Measurements from ENCODE around the gene SMAP2.

The SMAP2 gene

DNA sequence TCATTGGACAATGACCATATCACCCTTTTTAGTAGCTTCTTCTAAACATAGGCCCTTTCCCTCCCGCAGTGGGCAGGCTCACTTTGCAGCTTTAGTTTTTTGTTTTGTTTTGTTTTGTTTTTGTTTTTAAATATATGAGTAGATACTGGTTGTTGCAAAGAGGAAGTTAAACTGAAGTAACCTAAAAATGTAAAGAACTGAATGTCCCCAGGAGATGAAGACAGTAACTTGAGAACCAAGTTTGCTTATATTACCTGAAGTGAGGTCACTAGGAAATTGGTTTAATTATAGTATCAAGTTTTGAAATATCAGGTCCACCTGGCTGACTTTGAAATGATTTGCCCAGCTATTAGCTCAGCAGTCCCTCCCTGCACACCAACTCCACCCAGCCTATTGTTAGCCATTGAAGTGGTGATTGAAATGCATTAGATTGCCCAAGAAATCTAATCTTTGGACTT, 18.2 kb downstream of the SMAP2 start:
- peak in 1 of 2 donors; percentile 38 for DNase-seq

- no peak for DNase-seq
Measured at GRCh38 chr1:40392221-40392620, 18.7 kb downstream of the SMAP2 start.

DNA sequence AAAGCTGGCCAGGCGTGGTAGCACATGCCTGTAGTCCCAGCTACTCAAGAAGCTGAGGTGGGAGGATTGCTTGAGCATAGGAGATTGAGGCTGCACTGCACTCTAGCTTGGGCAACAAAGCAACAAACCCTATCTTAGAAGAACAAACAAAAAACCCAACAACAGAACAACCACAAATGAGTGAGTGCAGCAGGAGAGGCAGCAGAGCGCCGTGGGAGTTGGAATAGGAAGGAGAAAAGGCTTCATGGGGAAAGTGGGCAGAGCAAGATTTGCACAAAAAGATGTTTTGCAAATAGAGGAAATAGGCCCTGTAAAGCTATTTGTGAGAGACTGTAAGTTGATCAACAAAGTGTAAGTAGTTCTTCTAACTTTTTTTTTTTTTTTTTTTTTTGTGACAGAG, 19.6 kb downstream of the SMAP2 start:
- peak in 1 of 2 donors; percentile 46 for DNase-seq

DNA sequence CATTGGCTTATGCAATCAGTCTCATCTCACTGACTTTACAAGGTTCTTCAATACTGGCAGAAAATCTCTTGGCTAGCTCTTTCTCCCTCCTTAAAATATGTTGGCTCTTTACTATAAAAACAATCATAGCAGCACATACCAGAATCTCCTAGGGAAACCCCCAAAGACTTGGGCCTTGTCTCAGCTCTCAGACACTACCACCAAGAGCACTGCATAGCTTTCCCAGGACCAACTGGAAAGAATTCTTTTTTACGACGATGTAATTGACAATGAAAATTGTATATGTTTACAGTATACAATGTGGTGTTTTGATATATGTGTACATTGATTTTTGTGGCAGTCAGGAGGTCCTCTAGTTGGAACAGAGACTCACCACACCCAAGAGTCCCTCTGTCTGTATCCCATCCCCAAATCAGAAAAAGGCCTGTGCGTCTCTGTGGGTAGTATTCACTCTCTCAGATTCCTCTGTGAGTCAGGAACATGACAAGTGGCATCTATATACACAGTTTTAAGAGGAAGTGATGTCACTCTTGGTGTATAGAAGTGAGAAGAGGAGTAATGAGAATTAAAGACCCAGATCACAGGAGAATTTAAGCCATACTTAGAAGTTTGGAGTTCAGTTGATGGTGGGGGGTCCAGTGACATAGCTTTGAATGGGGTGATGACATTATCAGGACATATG, 21.1 kb downstream of the SMAP2 start:
- DNase-seq: peak; percentile 70 to 82

- peak in 1 of 2 donors; percentile 27 for DNase-seq
Measured at GRCh38 chr1:40395190-40396175, 22.0 kb downstream of the SMAP2 start.

DNA sequence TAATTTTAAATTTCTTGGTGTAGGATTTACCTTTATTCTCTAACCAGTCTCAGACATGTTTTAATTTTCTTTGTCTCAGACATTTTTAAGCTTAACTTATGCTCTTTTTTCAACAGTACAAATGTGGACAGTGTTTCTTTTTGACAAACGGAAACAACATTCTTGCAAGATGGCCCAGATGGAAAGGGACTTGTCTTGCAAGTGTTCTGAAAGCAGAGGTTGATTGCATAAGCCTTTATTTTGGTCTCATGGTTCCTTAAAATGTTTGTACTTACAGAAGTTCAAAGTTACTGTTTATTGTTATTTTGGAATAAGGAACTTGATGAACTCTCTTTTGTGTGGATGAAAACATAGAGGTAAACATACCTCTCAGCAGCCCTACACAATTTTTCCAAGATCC, 22.9 kb downstream of the SMAP2 start:
- DNase-seq: peak in 1 of 2 donors; percentile 33

GRCh38 chr1:40397258-40397657, 23.7 kb downstream of the SMAP2 start:
- no peak for DNase-seq

- DNase-seq: no peak
Measured at GRCh38 chr1:40399984-40400704, 26.6 kb downstream of the SMAP2 start.

GRCh38 chr1:40401473-40402201, 28.1 kb downstream of the SMAP2 start:
- no peak for DNase-seq

- DNase-seq: peak; percentile 66 to 78
Measured at GRCh38 chr1:40404670-40405462, 31.3 kb downstream of the SMAP2 start.

DNA sequence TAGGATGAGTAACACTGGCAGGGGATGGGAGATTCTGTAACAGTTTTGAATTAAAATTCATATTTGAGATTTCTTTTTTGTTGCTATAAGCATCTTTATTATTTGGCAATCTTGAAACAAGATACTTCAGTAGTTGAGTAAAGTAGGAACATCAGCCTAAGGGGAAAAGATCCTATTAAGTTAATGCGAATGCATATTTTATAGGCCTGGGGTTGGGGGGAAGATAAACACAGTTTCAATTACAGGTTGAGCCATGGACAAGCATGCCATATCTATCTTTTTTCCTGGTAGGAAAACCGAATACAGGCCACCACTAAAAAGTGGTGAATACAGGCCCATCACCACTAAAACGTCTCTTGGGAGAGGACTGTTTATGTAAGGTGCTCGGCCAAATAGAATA, 32.3 kb downstream of the SMAP2 start:
- no peak for DNase-seq

GRCh38 chr1:40407453-40407852, 33.9 kb downstream of the SMAP2 start:
- no peak for DNase-seq

DNA sequence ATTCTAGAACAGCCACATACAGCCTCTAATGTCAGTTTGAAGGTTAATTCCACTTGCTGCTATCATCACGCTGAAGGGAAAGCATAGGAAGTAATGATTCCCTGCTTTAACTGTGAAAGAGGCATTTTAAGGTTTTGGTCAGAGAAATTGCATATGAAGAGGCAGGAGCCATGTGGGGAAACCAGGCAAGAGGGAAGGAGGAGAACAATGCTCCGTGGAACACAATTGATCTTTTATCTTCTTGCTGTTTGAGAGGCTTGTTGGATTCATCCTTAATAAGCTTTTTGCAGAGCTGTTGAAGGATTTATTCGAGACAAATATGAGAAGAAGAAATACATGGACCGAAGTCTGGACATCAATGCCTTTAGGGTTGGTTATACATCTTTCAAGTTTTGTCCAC, 35.9 kb downstream of the SMAP2 start:
- DNase-seq: no peak

DNA sequence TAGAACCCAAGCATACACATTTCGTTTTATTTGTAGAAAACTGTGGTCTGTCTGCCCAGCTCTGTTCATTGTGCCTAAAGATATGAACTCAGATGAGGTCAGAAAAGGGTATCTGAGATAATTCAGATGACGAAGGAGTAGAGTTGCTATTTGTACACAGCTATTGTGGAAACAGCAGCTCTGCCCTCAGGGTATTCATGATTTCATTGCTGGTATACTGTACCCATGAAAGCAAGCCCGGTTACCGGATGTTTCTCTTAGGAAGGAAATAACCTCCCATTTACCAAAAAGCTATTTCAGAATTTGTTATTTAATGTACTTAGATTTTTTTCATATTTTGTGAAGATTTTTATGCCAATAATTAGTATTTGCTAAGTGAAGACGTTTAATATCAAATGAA, 37.8 kb downstream of the SMAP2 start:
- no peak for DNase-seq

DNA sequence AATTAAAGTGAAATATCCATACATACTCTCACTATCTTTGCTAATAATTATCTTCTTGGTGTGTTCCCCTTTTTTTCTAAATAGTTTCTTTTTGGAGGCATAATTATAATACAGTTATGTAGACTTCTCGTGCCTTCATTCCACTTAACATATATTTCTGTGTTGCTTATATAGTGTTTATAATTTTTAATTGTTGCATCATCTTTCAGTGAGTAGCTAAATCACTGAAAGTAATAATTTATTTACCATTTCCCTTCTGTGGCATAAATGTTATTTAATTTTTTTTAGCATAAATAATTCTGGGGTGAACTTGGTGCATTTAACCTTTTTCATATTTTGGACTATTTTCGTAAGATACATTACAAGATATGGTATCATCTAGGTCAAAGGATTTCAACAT, 38.3 kb downstream of the SMAP2 start:
- no peak for DNase-seq

DNA sequence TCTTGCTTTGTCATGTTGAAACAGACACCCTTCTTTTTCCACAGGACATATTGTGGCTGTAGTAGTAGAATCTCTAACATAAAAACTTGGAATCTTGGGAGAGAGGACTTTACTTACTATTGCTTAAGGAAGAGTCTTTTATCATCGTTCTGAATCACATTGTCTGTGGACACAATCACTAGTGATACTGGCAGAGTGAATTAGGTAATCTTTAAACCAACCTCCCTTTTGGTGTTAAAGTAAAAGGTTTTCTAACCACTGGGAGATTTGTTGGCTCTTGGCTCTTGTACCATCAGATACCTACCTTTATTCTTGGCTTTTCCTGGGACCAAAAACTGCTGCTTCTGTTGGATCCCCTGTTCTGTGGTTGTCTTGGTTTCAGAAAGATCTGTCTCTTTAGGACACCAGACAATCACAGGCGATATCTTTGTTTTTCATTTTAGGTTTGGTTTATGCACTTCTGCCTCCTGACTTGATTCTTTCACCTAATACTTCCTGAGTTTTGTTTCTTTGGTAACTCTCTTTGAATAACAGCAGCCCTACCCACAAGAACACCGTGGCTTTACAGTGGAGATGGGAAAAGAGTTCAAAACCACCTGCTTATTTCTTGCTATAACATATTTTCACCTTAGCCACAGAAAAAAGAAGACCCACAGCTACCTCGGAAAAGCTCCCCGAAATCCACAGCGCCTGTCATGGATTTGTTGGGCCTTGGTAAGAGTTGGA, 40.2 kb downstream of the SMAP2 start:
- no peak for DNase-seq

DNA sequence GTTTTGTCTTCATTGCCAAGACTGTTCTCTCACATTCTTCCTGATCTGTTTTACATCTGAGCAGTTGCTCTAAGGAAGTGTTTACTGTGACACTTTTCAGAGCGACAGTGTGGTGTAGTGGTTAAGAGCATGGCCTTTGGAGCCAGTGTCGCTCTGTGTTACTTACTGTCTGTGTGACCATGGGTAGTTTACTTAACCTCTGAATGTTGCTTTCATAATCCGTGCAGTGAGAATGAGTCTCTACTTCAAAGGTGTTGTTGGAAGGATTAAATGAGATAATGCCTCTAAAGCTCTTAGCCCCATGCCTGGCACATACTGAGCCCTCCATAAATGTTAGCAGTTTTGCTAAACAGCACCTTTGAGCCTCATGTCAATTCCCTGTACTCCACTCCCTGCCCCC, 40.8 kb downstream of the SMAP2 start:
- DNase-seq: no peak

- DNase-seq: no peak
Measured at GRCh38 chr1:40416709-40417108, 43.2 kb downstream of the SMAP2 start.

- no peak for DNase-seq
Measured at GRCh38 chr1:40421431-40422384, 48.2 kb downstream of the SMAP2 start.

Data from CD4-positive, alpha-beta T cell treated with Interleukin-4 for 1 hour (primary cell).